Activated CD4-positive, alpha-beta T cell treated with anti-CD3 and anti-CD28 coated beads, Interleukin-2, Interleukin-4, amounts not matched to agents 100 ng/mL and 50 ng/mL, durations not matched to agents 16 hours and 8 hours (primary cell): Measurements from ENCODE around the gene PSTK.

ENCODE experiments used
- DNase-seq: peaks from one replicate; pipeline ENCODE4 v3.0.0-alpha.2; 2020; ENCODE audit warnings: low spot score

PSTK gene, protein sequence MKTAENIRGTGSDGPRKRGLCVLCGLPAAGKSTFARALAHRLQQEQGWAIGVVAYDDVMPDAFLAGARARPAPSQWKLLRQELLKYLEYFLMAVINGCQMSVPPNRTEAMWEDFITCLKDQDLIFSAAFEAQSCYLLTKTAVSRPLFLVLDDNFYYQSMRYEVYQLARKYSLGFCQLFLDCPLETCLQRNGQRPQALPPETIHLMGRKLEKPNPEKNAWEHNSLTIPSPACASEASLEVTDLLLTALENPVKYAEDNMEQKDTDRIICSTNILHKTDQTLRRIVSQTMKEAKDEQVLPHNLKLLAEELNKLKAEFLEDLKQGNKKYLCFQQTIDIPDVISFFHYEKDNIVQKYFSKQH

GRCh38 chr10:122980209-122981065 is at the start of gene PSTK:
PSTK (plus strand) TSS chr10:122980401; CDS start chr10:122980480, 79 bp downstream.
- peak; percentile 92 for DNase-seq

- DNase-seq: no peak
Measured at GRCh38 chr10:122931088-122931906, 48.9 kb upstream of the PSTK start.

- DNase-seq: no peak
Measured at GRCh38 chr10:122939133-122939855, 40.9 kb upstream of the PSTK start.

DNA sequence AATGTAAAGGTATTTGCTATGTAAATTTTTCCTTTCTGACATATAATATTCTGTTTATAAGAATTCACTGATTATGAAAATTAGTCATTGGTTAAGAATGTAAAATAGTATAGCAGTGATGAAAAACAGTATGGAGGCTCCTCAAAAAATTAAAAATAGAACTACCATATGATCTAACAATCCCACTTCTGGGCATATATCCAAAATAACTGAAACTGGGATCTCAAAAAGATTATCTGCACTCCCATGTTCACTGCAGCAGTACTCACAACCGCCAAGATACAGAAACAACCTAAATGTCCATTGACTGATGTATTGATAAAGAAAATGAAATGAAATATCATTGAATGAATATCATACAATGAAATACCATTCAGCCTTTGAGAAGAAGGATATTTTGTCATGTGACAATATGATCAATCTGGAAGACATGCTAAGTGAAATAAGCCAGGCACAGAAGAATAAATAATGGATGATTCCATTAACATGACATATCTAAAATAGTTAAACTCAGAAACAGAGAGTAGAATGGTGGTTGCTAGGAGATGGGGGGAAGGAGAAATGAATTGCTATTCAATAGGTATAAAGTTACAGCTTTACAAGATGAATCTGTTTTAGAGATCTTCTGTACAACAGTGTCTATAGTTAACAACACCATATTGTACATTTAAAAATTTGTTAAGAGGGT is 40.2 kb upstream of the PSTK start:
- DNase-seq: no peak

GRCh38 chr10:122949296-122949695 is 30.9 kb upstream of the PSTK start:
- DNase-seq: no peak

GRCh38 chr10:122953902-122954730 is 26.1 kb upstream of the PSTK start, which contains the start of gene C10orf88:
C10orf88 (minus strand) TSS chr10:122954227; CDS start chr10:122954178, 49 bp downstream.
- peak; percentile 98 for DNase-seq

- DNase-seq: no peak
Measured at GRCh38 chr10:122954731-122955050, 25.5 kb upstream of the PSTK start.

DNA sequence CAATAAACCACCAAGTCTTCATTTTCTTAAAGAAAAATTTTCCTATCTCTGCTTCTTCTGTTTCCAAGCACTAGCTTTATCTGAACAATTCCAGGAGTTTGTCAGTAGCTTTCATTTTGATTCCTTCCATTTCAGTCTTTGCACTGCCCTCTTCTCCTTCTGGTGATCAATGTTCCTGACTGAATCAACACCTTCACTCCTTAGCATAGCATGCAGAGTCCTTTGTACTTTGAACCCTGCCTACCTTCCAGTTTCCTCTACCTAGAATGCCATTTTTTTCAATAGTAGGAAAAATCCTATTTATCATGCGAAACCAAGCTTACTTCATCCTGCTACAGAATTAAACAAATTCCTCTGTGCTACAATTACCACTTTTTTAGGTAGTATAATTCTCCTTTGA is 24.3 kb upstream of the PSTK start:
- DNase-seq: no peak

DNA sequence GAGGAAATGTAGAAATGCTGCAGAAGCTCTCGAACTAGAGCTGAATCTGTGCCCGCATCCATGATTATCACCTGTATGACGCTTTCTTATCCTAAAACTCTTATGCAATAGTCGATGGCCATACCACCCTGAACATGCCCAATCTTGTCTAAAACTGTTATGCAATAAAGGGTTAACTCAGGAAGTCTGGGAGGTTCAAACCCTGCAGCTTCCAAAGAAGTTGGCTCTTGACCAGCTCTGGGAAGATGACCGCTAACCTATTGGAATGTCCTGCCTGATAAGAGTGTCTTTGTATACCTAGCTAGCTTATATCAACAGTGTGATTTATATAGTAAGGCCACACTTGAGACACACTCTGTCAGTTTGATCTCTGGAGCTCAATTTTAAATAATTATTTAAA is 22.7 kb upstream of the PSTK start:
- DNase-seq: no peak

GRCh38 chr10:122962405-122962804 is 17.8 kb upstream of the PSTK start:
- no peak for DNase-seq

GRCh38 chr10:122966879-122967278 is 13.3 kb upstream of the PSTK start:
- no peak for DNase-seq

DNA sequence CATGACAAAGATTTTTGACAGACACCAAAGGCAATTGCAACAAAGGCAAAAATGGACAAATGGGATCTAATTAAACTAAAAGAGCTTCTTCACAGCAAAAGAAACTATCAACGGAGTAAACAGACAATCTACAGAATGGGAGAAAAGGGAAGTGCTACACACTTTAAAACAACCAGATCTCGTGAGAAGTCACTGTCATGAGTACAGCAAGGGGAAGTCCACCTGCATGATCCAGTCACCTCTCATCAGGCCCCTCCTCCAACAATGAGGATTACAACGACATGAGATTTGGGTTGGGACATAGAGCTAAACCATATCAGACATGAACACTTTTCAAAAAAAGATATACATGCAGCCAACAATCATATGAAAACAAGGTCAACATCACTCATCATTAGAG is 11.5 kb upstream of the PSTK start:
- DNase-seq: no peak

- no peak for DNase-seq
Measured at GRCh38 chr10:122974023-122974422, 6.2 kb upstream of the PSTK start.

- DNase-seq: no peak
Measured at GRCh38 chr10:122974543-122975064, 5.6 kb upstream of the PSTK start.

- no peak for DNase-seq
Measured at GRCh38 chr10:122981066-122981464, 864 bp downstream of the PSTK start.

- no peak for DNase-seq
Measured at GRCh38 chr10:122983898-122984297, 3.7 kb downstream of the PSTK start.

GRCh38 chr10:122984708-122985107 is 4.5 kb downstream of the PSTK start:
- no peak for DNase-seq

GRCh38 chr10:122986335-122986734 is 6.1 kb downstream of the PSTK start:
- DNase-seq: no peak

DNA sequence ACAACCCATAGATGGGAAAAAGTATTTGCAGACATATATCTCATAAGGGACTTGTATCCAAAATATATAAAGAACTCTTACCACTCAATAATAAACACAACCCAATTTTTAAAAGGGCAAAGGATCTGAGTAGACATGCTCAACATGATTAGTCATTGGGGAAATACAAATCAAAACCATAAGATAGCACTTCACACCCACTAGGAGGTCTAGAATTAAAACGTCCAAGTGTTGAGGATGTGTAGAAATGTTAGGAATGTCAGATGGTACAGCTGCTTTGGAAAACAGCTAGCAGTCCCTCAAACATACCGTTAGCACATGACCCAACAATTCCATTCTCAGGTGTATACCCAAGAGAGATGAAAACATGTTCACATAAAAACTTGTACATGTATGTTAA is 8.3 kb downstream of the PSTK start:
- no peak for DNase-seq

DNA sequence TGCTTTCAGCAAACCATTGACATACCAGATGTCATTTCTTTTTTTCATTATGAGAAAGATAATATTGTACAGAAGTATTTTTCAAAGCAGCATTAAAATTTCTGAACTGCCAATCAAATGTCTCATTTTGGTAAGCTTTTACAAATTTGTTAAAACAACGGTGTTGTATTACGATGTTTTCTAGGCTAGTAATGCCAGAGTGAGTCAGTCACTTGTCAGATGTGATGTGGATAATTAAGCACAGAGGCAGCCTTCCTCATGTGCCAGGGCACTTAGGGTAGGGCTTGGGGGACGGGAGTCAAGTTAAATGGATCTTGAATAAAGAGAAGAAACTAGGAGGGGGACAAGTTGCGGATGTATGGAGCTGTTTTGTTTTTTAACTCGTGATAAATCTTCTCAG is 10.1 kb downstream of the PSTK start:
- no peak for DNase-seq
